Ureter (tissue), 1 donor: Measurements from ENCODE around the gene SCYL1. TPM values are rescaled to one million over a fixed set of nuclear protein-coding genes. Genes with fewer than 3 reads are reported as not detected.

Experiments used
- DNase-seq: peaks from one replicate; pipeline ENCODE4 v3.0.0-alpha.2; 2020; ENCODE audit warnings: low spot score
- total RNA-seq: library from RNA; stranded (reverse); gene quantifications from one replicate; pipeline ENCODE4 v1.2.4, GENCODE V29; 2023
- donor health status: DM: yes; HTN: yes; CAD: no.

Gene SCYL1
- total RNA-seq, 1 donor from 2014 or later: 62.9 TPM

- no peak for DNase-seq
Measured at GRCh38 chr11:65569164-65569972, 44.5 kb downstream of the SCYL1 start.

GRCh38 chr11:65569973-65570918, 45.4 kb downstream of the SCYL1 start, which contains the start of gene ZNRD2:
Gene ZNRD2, plus strand, starts transcription at chr11:65570477. Its CDS starts 15 bp downstream, at chr11:65570492.
- peak; percentile 98 for DNase-seq

- DNase-seq: no peak
Measured at GRCh38 chr11:65571420-65571819, 46.5 kb downstream of the SCYL1 start.

GRCh38 chr11:65571940-65572339, 47.1 kb downstream of the SCYL1 start:
- DNase-seq: no peak

- DNase-seq: peak; percentile 94
Measured at GRCh38 chr11:65572356-65573051, 47.6 kb downstream of the SCYL1 start, which contains the start of gene FAM89B. Gene FAM89B, plus strand, starts transcription at chr11:65572538. Its CDS starts 132 bp downstream, at chr11:65572670.

- no peak for DNase-seq
Measured at GRCh38 chr11:65573391-65574079, 48.7 kb downstream of the SCYL1 start.

- DNase-seq: peak; percentile 93
Measured at GRCh38 chr11:65574109-65574810, 49.4 kb downstream of the SCYL1 start.

- no peak for DNase-seq
Measured at GRCh38 chr11:65574811-65575567, 50.1 kb downstream of the SCYL1 start.

- no peak for DNase-seq
Measured at GRCh38 chr11:65575568-65576231, 50.8 kb downstream of the SCYL1 start, which contains the start of gene EHBP1L1. Gene EHBP1L1, plus strand, starts transcription at chr11:65576053. Its CDS starts 250 bp downstream, at chr11:65576303.

- DNase-seq: no peak
Measured at GRCh38 chr11:65576232-65576866, 51.5 kb downstream of the SCYL1 start.

GRCh38 chr11:65576867-65577755, 52.2 kb downstream of the SCYL1 start:
- no peak for DNase-seq

GRCh38 chr11:65577756-65578109, 52.9 kb downstream of the SCYL1 start:
- no peak for DNase-seq

- no peak for DNase-seq
Measured at GRCh38 chr11:65578134-65578533, 53.3 kb downstream of the SCYL1 start.

- DNase-seq: no peak
Measured at GRCh38 chr11:65578667-65579066, 53.8 kb downstream of the SCYL1 start.

GRCh38 chr11:65579291-65579690, 54.4 kb downstream of the SCYL1 start:
- DNase-seq: no peak

GRCh38 chr11:65580031-65580692, 55.3 kb downstream of the SCYL1 start:
- DNase-seq: no peak

GRCh38 chr11:65580756-65581155, 55.9 kb downstream of the SCYL1 start:
- DNase-seq: no peak
